Endometrial microvascular endothelial cells (primary cell): Measurements from ENCODE around the gene RELL2. TPM values are rescaled to one million over a fixed set of nuclear protein-coding genes. Genes with fewer than 3 reads are reported as not detected.

ENCODE experiments used
- in situ Hi-C: cut with HindIII; loops from 2 replicates; pipeline ENCODE4 v1.10.0; 2017; ENCODE audit warnings: low sequenced_read_pairs, low pct_unique_long_range_greater_than_20kb; ENCODE audit errors: inconsistent ontology term
- total RNA-seq: library from RNA; depleted of rRNA; stranded (reverse); fragments of >200 nt; gene quantifications from one replicate; pipeline ENCODE4 v1.2.3, GENCODE V29; 2015; ENCODE audit errors: inconsistent ontology term

Gene RELL2
- total RNA-seq, 1 donor from 2014 or later, result 9.0 TPM

DNA sequence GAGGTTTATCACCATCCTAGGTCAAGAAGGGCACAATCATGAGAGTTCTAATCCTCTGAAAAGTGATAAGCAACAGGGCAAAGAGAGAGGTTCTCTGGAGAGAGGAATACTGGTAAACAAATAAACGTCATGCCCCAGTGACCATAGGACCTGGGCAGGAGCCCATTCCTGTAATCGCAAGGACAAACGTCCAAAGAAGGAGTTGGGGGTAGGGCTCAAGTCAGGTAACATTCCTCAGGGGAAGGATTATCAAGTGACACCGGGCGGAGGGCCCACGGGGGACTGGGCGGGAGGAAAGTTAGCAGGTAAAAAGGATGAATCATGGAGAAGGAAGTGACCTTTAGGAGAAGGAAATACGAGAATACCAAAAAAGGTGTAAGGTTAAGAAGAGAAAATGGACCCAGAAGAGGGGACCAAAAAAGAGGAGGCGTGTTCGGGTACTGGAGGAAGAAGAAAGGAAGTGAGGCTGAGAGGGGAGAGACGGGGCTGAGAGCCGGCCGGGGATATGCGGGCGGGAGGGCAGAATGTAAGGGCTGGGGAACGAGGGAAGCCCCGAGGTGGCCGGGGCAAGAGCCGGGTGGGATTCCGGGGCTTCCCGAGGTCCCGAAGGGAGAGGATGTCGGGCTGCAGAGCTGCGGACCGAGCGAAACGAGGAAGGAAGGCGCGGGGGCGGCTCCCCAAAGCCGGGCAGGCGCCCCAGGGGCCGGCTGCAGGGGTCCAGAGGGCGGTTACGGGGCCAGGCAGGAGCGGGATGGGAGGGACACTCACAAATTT is 18.6 kb upstream of the RELL2 start:
- in situ Hi-C loops, result no loop called here

DNA sequence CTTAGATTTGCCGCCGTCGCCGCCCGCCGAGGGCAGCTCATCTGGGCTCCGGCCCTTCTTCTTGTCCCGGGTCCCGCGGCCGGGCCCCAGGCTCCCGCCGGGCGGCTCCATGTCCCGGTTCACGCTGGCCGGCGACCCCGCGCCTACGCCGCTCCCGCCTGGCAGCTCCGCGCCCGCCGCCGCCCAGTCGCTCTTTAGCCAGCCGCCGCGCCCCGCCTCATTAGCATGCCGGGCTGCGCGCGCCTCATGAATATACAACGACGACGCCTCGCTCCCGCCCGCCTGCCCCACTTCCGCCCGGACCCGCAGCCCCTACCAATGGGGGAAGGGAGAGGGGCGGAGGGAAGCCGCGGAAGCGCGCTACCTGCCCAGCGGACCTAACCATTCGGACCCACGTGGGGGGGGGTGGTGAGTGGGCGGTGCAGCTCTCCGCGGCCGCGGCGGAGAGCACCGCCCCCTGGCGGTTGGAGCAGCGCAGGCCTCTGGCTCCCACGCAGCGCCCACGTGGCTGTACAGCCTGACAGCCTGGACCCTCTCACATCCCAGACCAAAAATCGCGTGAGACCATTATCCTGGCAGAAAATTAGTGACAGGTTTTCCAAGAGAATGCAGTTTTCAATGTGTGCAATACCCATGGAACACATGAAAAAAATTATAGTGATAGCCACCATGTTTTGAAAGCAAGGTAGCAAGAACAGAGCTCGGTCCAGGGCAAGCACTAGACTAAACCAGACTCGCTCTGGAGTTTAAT is 17.8 kb upstream of the RELL2 start, which contains the start of gene DIAPH1:
DIAPH1 (minus strand) TSS at position 197 of the 751 bp plus-strand sequence; CDS start at position 111, 86 bp downstream.
- in situ Hi-C loops, result no loop called here

DNA sequence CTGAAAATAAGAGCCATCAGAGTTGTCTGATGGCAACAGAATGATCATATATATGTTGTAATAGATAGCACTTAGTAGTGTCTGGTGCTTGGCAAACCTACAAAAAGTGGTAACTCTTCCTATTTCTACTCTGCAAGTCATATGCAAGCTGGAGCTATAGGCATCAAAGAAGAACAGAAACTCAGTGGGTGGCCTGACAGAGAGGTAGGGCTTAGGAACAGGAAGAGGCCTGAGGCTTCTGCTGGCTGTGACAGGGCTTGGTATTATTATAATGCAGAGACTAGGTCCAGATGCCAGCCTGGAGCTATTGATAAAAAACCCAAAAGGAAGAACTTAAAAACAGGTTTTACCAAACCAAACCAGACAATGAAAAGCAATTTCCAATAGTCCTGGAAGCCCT is 13.6 kb upstream of the RELL2 start:
- in situ Hi-C loops, result no loop called here

- in situ Hi-C loops, result no loop called here
Observed at GRCh38 chr5:141623611-141624010, 13.2 kb upstream of the RELL2 start.

GRCh38 chr5:141628175-141628788 is 8.5 kb upstream of the RELL2 start:
- in situ Hi-C loops, result no loop called here

DNA sequence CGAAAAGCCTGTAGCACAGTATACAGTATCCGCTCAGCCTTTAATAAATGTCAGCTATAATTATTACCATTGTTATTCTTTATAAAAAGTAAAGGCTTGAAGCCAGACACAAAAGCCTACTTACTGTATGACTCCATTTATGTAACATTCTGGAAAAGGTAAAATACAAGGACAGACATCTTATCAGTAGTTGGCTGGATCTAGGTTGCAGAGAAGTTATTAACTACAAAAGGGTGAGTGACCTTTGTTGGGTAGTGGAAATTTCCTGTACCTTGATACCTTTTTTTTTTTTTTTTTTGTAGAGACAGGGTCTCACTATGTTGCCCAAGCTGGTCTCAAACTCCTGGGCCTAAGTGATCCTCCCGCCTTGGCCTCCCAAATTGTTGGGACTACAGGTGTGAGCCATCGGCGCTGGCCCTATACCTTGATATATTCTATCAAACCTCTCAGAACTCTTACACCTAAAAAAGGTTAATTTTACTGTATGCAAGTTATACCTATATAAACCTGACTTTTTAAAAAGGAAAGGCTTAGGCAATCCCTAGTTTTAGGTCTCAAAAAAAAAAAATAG is 6.1 kb upstream of the RELL2 start:
- in situ Hi-C loops, result no loop called here

GRCh38 chr5:141632650-141633049 is 4.1 kb upstream of the RELL2 start:
- in situ Hi-C loops, result no loop called here

- in situ Hi-C loops, result no loop called here
Observed at GRCh38 chr5:141633871-141634561, 2.8 kb upstream of the RELL2 start.

DNA sequence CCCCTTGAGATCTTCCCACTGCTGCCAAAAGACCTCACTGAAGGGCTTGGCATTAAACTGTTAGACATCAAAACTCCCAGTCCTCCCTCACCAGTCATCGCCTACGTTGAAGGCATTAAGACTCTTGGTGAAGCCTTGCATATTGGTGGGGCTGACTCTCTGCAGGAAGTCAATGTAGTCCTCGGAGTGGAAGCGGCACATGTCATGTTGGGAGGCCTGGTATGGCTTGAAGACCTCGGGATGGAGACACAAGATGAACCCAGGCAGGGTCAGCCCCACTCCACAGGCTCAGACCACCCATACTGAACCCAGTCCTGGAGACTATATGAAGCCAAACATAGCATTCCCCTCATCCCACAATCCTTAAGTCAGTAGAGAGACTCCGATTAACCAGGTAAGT is 2.1 kb upstream of the RELL2 start:
- in situ Hi-C loops, result no loop called here

DNA sequence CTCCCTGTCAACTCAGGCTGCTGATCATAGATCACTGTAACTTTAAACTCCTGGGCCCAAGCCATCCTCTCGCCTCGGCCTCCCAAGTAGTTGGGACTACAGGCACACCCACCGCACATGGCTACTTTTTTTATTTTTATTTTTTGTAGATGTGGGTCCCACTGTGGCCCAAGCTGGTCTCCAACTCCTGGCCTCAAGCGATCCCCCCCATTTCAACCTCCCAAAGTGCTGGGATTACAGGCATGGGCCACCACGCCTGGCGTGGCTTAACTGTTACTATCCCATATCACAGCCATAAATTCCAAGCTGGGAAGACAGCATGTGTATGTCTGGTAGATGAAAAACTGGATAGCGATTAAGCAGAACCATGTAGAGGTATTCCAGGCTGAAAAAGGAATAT is 1.2 kb upstream of the RELL2 start:
- in situ Hi-C loops, result no loop called here

DNA sequence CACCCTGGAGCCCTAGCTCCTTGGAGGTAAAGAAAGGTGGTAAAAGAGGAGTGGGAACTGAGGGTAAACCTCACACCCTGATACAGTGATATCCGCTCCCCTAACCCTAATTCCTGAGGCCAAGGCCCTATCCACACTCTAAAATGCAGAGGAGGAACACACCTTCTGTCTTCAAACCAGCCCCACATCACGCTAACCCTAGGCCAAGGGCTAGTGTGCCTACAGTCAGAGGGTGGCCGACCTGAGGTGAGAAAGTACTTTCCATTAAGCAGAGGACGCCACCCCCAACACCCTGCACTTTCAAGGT is 738 bp upstream of the RELL2 start:
- in situ Hi-C loops, result no loop called here

DNA sequence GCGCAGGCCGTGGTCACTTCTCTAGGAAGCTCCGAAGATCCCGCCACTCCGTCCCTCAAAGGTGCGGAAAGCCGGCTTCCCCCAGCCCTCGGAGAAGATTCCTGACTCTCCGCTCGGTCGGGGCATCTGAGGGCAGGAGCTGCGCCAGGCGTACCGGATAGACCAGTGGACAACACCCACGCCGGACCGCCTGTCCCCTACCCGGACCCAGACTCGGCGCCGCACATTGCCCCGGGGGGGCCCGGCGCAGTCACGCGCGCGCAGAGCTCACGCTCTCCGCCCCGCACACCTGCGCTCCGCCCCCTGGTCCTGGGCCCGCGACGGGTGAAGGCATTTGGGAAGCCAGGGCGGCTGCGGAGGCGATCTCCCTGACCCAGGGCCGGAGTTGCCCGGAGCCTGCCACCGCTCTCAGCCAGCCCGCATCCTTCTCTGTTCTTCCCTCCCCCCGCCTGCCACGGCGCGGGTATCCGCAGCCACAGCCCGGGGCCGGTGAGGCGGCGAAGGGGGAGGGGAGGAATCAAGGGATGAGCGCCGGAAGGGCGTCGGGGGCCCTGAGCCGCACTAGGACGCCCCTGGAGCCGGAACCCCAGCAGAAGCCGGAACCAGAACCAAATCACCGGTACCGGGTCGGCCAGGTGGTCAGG is 448 bp downstream of the RELL2 start:
- in situ Hi-C loops, result no loop called here

DNA sequence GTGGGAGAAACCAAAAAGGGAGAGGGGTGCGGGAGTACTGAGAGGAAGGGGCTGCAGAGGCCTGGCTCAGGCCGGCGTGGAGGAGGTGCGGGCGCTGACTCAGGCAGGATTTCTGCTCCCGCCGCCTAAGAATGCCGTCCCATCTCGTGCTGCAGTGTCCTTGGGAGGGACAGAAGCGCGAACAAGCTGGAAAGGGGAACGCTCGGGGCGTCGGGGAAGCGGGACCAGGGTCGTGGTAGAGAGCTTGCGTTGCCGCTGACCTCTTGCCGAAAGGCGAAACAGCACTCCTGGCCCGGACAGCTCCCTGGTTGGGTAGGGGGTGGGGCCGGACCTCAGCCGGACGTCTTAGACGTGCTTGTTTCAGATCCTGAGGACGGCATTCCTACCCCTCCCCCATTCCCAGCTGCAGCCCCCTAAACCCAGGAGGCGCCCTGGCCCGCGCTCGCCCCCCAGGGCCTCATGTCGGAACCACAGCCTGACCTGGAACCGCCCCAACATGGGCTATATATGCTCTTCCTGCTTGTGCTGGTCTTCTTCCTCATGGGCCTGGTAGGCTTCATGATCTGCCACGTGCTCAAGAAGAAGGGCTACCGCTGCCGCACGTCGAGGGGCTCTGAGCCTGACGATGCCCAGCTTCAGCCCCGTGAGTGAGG is 1.1 kb downstream of the RELL2 start:
- in situ Hi-C loops, result no loop called here

DNA sequence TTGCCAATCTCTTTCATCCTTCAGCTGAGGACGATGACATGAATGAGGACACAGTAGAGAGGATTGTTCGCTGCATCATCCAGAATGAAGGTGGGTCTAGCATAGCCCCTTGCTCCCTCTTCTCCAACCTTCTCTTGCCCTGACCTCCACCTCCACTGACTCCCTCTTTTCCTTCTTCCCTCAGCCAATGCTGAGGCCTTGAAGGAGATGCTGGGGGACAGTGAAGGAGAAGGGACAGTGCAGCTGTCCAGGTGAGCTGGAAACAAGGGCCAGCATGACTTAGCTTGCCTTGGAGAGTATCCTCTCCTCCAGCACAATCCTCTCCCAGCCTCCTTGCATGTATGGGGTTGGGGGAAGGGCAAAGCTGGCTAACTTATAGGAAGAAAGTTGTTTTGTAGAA is 2.0 kb downstream of the RELL2 start:
- in situ Hi-C loops, result no loop called here

GRCh38 chr5:141639357-141640050 is 2.7 kb downstream of the RELL2 start:
- in situ Hi-C loops, result no loop called here

DNA sequence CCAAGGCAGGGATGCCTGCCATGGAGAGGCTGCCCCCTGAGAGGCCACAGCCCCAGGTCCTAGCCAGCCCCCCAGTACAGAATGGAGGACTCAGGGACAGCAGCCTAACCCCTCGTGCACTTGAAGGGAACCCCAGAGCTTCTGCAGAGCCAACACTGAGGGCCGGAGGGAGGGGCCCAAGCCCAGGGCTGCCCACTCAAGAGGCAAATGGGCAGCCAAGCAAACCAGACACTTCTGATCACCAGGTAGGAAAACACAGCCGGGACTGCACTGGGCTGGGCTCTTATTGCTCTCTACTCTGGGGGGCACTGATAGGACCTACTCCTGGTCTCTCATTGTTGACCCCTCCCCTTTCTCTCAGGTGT is 3.2 kb downstream of the RELL2 start:
- in situ Hi-C loops, result no loop called here

- in situ Hi-C loops, result no loop called here
Observed at GRCh38 chr5:141640698-141641097, 3.9 kb downstream of the RELL2 start.
